ENCODE results near the gene ZSCAN10.

ZSCAN10 gene

GRCh38 chr16:3046641-3047386, 52.3 kb downstream of the ZSCAN10 start:
- no peak for DNase-seq (ENCODE audit: low read depth)

- no peak for DNase-seq (ENCODE audit: low read depth)
Observed at GRCh38 chr16:3045758-3046640, 53.1 kb downstream of the ZSCAN10 start, which contains the start of gene MMP25. MMP25 (plus strand) TSS chr16:3046561; CDS start chr16:3046918, 357 bp downstream.

- no peak for DNase-seq (ENCODE audit: low read depth)
Observed at GRCh38 chr16:3044708-3045107, 54.4 kb downstream of the ZSCAN10 start.

- DNase-seq (ENCODE audit: low read depth) = no peak
Observed at GRCh38 chr16:3042376-3042775, 56.7 kb downstream of the ZSCAN10 start.

- no peak for DNase-seq (ENCODE audit: low read depth)
Observed at GRCh38 chr16:3038896-3039295, 60.2 kb downstream of the ZSCAN10 start.

All from HS-5 (cell line).